Thymus (tissue), 14 donors: ENCODE data around the gene ALG3. TPM values are rescaled to one million over a fixed set of nuclear protein-coding genes. Genes with fewer than 3 reads are reported as not detected.

ENCODE experiments used
- DNase-seq, 9 donors: peaks; one replicate each; pipeline ENCODE4 v3.0.0-alpha.2; 2013; ENCODE audit warnings: low spot score in 9 of 9, low read depth in 6 of 9, missing footprints in 1 of 9
- H3K27ac ChIP-seq, 2 donors: one replicate each; pipeline ENCODE4 v1.5.1; 2013; ENCODE audit warnings: control low read depth in 1 of 2, low read depth in 1 of 2, low read length in 1 of 2, mild to moderate bottlenecking in 1 of 2, moderate library complexity in 1 of 2
- H3K27me3 ChIP-seq, 2 donors: one replicate each; pipeline ENCODE4 v1.5.1; 2013; ENCODE audit warnings: low read length in 1 of 2; ENCODE audit not compliant: control insufficient read depth in 2 of 2, insufficient read depth in 1 of 2
- H3K36me3 ChIP-seq, 2 donors: one replicate each; pipeline ENCODE4 v1.5.1; 2013; ENCODE audit warnings: low read length in 1 of 2, mild to moderate bottlenecking in 1 of 2, moderate library complexity in 1 of 2; ENCODE audit not compliant: control insufficient read depth in 2 of 2, insufficient read depth in 2 of 2
- H3K4me1 ChIP-seq, 2 donors: one replicate each; pipeline ENCODE4 v1.5.1; 2013; ENCODE audit warnings: low read length in 2 of 2; ENCODE audit not compliant: control insufficient read depth in 2 of 2, insufficient read depth in 2 of 2
- H3K4me3 ChIP-seq, 2 donors: one replicate each; pipeline ENCODE4 v1.5.1; 2013; ENCODE audit warnings: low read length in 2 of 2, control low read depth in 1 of 2, mild to moderate bottlenecking in 1 of 2
- H3K9me3 ChIP-seq, 2 donors: one replicate each; pipeline ENCODE4 v1.5.1; 2013; ENCODE audit warnings: low read length in 1 of 2, mild to moderate bottlenecking in 1 of 2; ENCODE audit not compliant: control insufficient read depth in 2 of 2, insufficient read depth in 1 of 2
- WGBS: extraction: QIAGEN DNeasy Blood & Tissue Kit; methylation state at CpG from one replicate; pipeline ENCODE4 v1.1.7; 2013; 5-methylcytosine and 5-hydroxymethylcytosine counted together
- long read RNA-seq, 10 donors: transcript quantifications; one replicate each; lab custom pipeline, GENCODE V29; 2026
- polyA plus RNA-seq: library from polyadenylated mRNA; stranded (reverse); fragments of 200-250 nt; gene quantifications from one replicate; pipeline ENCODE4 v1.2.3, GENCODE V29; 2013
- total RNA-seq: library from RNA; stranded (reverse); fragments of 120-200 nt; gene quantifications from one replicate; pipeline ENCODE4 v1.2.4, GENCODE V29; 2013
- donor health status: healthy.

Gene ALG3
- total RNA-seq, result 12.6 TPM
- 16.6 TPM for polyA plus RNA-seq
- long read RNA-seq, donor 1, partial matches to known transcripts, result 0 of 3 reads
- long read RNA-seq, donor 1, other reads (novel, unspliced or antisense), result 0 of 3 reads
- long read RNA-seq, donor 2, result 0 reads
- long read RNA-seq, donor 3, partial matches to known transcripts, result 0 of 7 reads
- long read RNA-seq, donor 3, other reads (novel, unspliced or antisense), result 0 of 7 reads
- long read RNA-seq, donor 4, partial matches to known transcripts, result 0 of 1 reads
- long read RNA-seq, donor 4, other reads (novel, unspliced or antisense), result 0 of 1 reads
- long read RNA-seq, donor 5, transcript ALG3-201 (9 exons, 1,528 nt), result major isoform, 6 of 23 reads
- long read RNA-seq, donor 5, partial matches to known transcripts, result 14 of 23 reads
- long read RNA-seq, donor 5, other reads (novel, unspliced or antisense), result 0 of 23 reads
- long read RNA-seq, donor 6, partial matches to known transcripts, result 0 of 4 reads
- long read RNA-seq, donor 6, other reads (novel, unspliced or antisense), result 0 of 4 reads
- long read RNA-seq, donor 7, partial matches to known transcripts, result 0 of 7 reads
- long read RNA-seq, donor 7, other reads (novel, unspliced or antisense), result 0 of 7 reads
- long read RNA-seq, donor 8, partial matches to known transcripts, result 0 of 1 reads
- long read RNA-seq, donor 8, other reads (novel, unspliced or antisense), result 0 of 1 reads
- long read RNA-seq, donor 9, partial matches to known transcripts, result 0 of 4 reads
- long read RNA-seq, donor 9, other reads (novel, unspliced or antisense), result 0 of 4 reads
- long read RNA-seq, donor 10, partial matches to known transcripts, result 0 of 5 reads
- long read RNA-seq, donor 10, other reads (novel, unspliced or antisense), result 0 of 5 reads

GRCh38 chr3:184248454-184249411, at the start of gene ALG3:
Gene ALG3, minus strand, starts transcription at chr3:184248962. Its CDS starts 22 bp downstream, at chr3:184248940.
- no peaks in the 10 kb centered on the region for H3K9me3 ChIP-seq
- H3K36me3 ChIP-seq, result peaks cover 17 to 20% of the 10 kb centered on the region in 2 donors
- H3K4me1 ChIP-seq, result peaks cover 9 to 15% of the 10 kb centered on the region in 2 donors
- peak within 1 kb of the TSS; percentile 80 to 81 for H3K4me3 ChIP-seq
- DNase-seq, result peak; percentile 69 to 93 (median 85)
- WGBS, result under 1% methylated on average over 49 of the region's 49 CpGs
- no peaks in the 10 kb centered on the region for H3K27me3 ChIP-seq
- peak within 1 kb of the TSS; percentile 80 to 86 for H3K27ac ChIP-seq

GRCh38 chr3:184296616-184297015, 47.9 kb upstream of the ALG3 start:
- 85% methylated on average over 7 of the region's 7 CpGs for WGBS
- DNase-seq, result no peak
- H3K36me3 ChIP-seq, result peaks cover 4 to 14% of the 10 kb centered on the region in 2 donors

GRCh38 chr3:184295771-184296170, 47.0 kb upstream of the ALG3 start:
- Histone ChIP-seq H3K9me3 (no peaks in the 10 kb centered on the region), H3K27me3 (peaks cover 0 to 17% of the 10 kb centered on the region in 2 donors), H3K27ac (no peak overlapping the region), H3K4me1 (peaks cover 10 to 14% of the 10 kb centered on the region in 2 donors), H3K36me3 (peaks cover 0 to 7% of the 10 kb centered on the region in 2 donors), H3K4me3 (no peak overlapping the region)
- WGBS, result 89% methylated on average over 3 of the region's 3 CpGs
- DNase-seq, result no peak

More at GRCh38 chr3:184296616-184297015, 47.9 kb upstream of the ALG3 start:
- Histone ChIP-seq H3K4me3 (no peak overlapping the region), H3K27me3 (peaks cover 0 to 17% of the 10 kb centered on the region in 2 donors), H3K4me1 (peaks cover 10 to 14% of the 10 kb centered on the region in 2 donors), H3K9me3 (no peaks in the 10 kb centered on the region), H3K27ac (no peak overlapping the region)

GRCh38 chr3:184291738-184292445, 43.1 kb upstream of the ALG3 start:
- no peaks in the 10 kb centered on the region for H3K9me3 ChIP-seq
- no peak overlapping the region for H3K4me3 ChIP-seq
- no peak overlapping the region for H3K27ac ChIP-seq
- H3K4me1 ChIP-seq, result no peaks in the 10 kb centered on the region
- no peaks in the 10 kb centered on the region for H3K36me3 ChIP-seq
- H3K27me3 ChIP-seq, result peaks cover 0 to 30% of the 10 kb centered on the region in 2 donors
- WGBS, result 98% methylated on average over 21 of the region's 21 CpGs
- DNase-seq, result no peak

GRCh38 chr3:184291044-184291737, 42.4 kb upstream of the ALG3 start:
- WGBS, result 95% methylated on average over 22 of the region's 22 CpGs
- Histone ChIP-seq H3K36me3 (no peaks in the 10 kb centered on the region), H3K27ac (no peak overlapping the region), H3K4me1 (no peaks in the 10 kb centered on the region), H3K4me3 (no peak overlapping the region), H3K9me3 (no peaks in the 10 kb centered on the region), H3K27me3 (peaks cover 0 to 33% of the 10 kb centered on the region in 2 donors)
- no peak for DNase-seq

GRCh38 chr3:184290331-184290730, 41.6 kb upstream of the ALG3 start:
- Histone ChIP-seq H3K27ac (no peak overlapping the region), H3K9me3 (no peaks in the 10 kb centered on the region), H3K4me3 (no peak overlapping the region), H3K27me3 (peaks cover 0 to 35% of the 10 kb centered on the region in 2 donors), H3K36me3 (no peaks in the 10 kb centered on the region), H3K4me1 (no peaks in the 10 kb centered on the region)
- no peak for DNase-seq
- WGBS, result 96% methylated on average over 10 of the region's 10 CpGs

GRCh38 chr3:184289426-184289938, 40.7 kb upstream of the ALG3 start:
- Histone ChIP-seq H3K9me3 (no peaks in the 10 kb centered on the region), H3K4me3 (no peak overlapping the region), H3K36me3 (no peaks in the 10 kb centered on the region), H3K27ac (no peak overlapping the region), H3K27me3 (peaks cover 0 to 39% of the 10 kb centered on the region in 2 donors), H3K4me1 (no peaks in the 10 kb centered on the region)
- peak in 7 of 9 donors; percentile 9 to 58 (median 35) for DNase-seq
- 23% methylated on average over 10 of the region's 10 CpGs for WGBS
